Measurements from ENCODE around the gene PPM1E. TPM values are rescaled to one million over a fixed set of nuclear protein-coding genes. Genes with fewer than 3 reads are reported as not detected.

Gene PPM1E
- polyA plus RNA-seq, 1 donor (not counting 4 experiments of a cell fraction or from before 2014, with no cell fraction given): not detected

GRCh38 chr17:59008737-59009136, 253.1 kb downstream of the PPM1E start:
- no peaks in the 10 kb centered on the region for H4K20me1 ChIP-seq (ENCODE audit: control insufficient read depth, extremely low read depth, insufficient read depth, low read length)
- no peak overlapping the region for H3K27ac ChIP-seq (ENCODE audit: control insufficient read depth, insufficient read depth, low read length)
- dilution Hi-C loops (cut with MboI; ENCODE audit: extremely low pct_ligation_motif_present, low sequenced_read_pairs): no loop called here
- no peak overlapping the region for H2AFZ ChIP-seq (ENCODE audit: control insufficient read depth, low read length)
- H3K4me3 ChIP-seq (ENCODE audit: control insufficient read depth in 2 of 3, extremely low read depth in 1 of 3, insufficient read depth in 2 of 3, low read depth in 1 of 3, low read length in 3 of 3): no peak overlapping the region
- H3K9me1 ChIP-seq (ENCODE audit: control insufficient read depth, extremely low read depth, insufficient read depth, low read length): no peaks in the 10 kb centered on the region
- no peak overlapping the region for H3K9ac ChIP-seq (ENCODE audit: control insufficient read depth, extremely low read depth, insufficient read depth, low read length)
- no peak overlapping the region for H3K4me2 ChIP-seq (ENCODE audit: control insufficient read depth, extremely low read depth, insufficient read depth, low read depth, low read length)
- peaks cover 4 to 8% of the 10 kb centered on the region in 2 experiments for H3K36me3 ChIP-seq (ENCODE audit: control insufficient read depth in 2 of 2, extremely low read depth in 1 of 2, insufficient read depth in 2 of 2, low read length in 2 of 2)
- H3K4me1 ChIP-seq (ENCODE audit: control insufficient read depth, extremely low read depth, insufficient read depth, low read length): no peaks in the 10 kb centered on the region
- no peaks in the 10 kb centered on the region for H3K79me2 ChIP-seq (ENCODE audit: control insufficient read depth, insufficient read depth, low read length)
- H3K9me3 ChIP-seq (ENCODE audit: control insufficient read depth, low read depth, low read length): no peaks in the 10 kb centered on the region
- no peaks in the 10 kb centered on the region for H3K27me3 ChIP-seq (ENCODE audit: control insufficient read depth, extremely low read depth, insufficient read depth, low read length)
- TF ChIP-seq CTCF (optimal IDR thresholded peaks at IDR 0.05 in 1 of 3, IDR thresholded peaks at IDR 0.05 in 1 of 3, conservative IDR thresholded peaks at IDR 0.05 in 1 of 3; ENCODE audit: extremely low read depth in 1 of 3, insufficient read depth in 2 of 3, low read length in 3 of 3) (no peak), EZH2 (IDR thresholded peaks at IDR 0.05; ENCODE audit: low read length) (no peak)
- DNase-seq (ENCODE audit: low read depth, low spot score): no peak
- FAIRE-seq: no peak

- Histone ChIP-seq H3K79me2 (ENCODE audit: control insufficient read depth, insufficient read depth, low read length) (no peaks in the 10 kb centered on the region), H3K9me3 (ENCODE audit: control insufficient read depth, low read depth, low read length) (no peaks in the 10 kb centered on the region), H3K9me1 (ENCODE audit: control insufficient read depth, extremely low read depth, insufficient read depth, low read length) (no peaks in the 10 kb centered on the region), H3K36me3 (ENCODE audit: control insufficient read depth in 2 of 2, extremely low read depth in 1 of 2, insufficient read depth in 2 of 2, low read length in 2 of 2) (peaks cover 4 to 8% of the 10 kb centered on the region in 2 experiments), H3K4me3 (ENCODE audit: control insufficient read depth in 2 of 3, extremely low read depth in 1 of 3, insufficient read depth in 2 of 3, low read depth in 1 of 3, low read length in 3 of 3) (no peak overlapping the region), H3K4me2 (ENCODE audit: control insufficient read depth, extremely low read depth, insufficient read depth, low read depth, low read length) (no peak overlapping the region), H4K20me1 (ENCODE audit: control insufficient read depth, extremely low read depth, insufficient read depth, low read length) (no peaks in the 10 kb centered on the region), H3K27me3 (ENCODE audit: control insufficient read depth, extremely low read depth, insufficient read depth, low read length) (no peaks in the 10 kb centered on the region), H3K9ac (ENCODE audit: control insufficient read depth, extremely low read depth, insufficient read depth, low read length) (no peak overlapping the region), H2AFZ (ENCODE audit: control insufficient read depth, low read length) (no peak overlapping the region), H3K4me1 (ENCODE audit: control insufficient read depth, extremely low read depth, insufficient read depth, low read length) (no peaks in the 10 kb centered on the region), H3K27ac (ENCODE audit: control insufficient read depth, insufficient read depth, low read length) (no peak overlapping the region)
- no peak for DNase-seq (ENCODE audit: low read depth, low spot score)
- dilution Hi-C loops (cut with MboI; ENCODE audit: extremely low pct_ligation_motif_present, low sequenced_read_pairs): no loop called here
- FAIRE-seq: no peak
- TF ChIP-seq CTCF (optimal IDR thresholded peaks at IDR 0.05 in 1 of 3, IDR thresholded peaks at IDR 0.05 in 1 of 3, conservative IDR thresholded peaks at IDR 0.05 in 1 of 3; ENCODE audit: extremely low read depth in 1 of 3, insufficient read depth in 2 of 3, low read length in 3 of 3) (no peak), EZH2 (IDR thresholded peaks at IDR 0.05; ENCODE audit: low read length) (no peak)
These were observed 254.4 kb downstream of the PPM1E start for GRCh38 chr17:59010026-59010425.

Measured in keratinocyte (primary cell).